Astrocyte of the cerebellum (primary cell): ENCODE measurements around the gene KDM4D.

ENCODE experiments used
- DNase-seq: peaks from one replicate; pipeline ENCODE4 v3.0.0-alpha.2; 2011; ENCODE audit warnings: low read depth
- H3K4me3 ChIP-seq: 2 replicates; pipeline ENCODE4 v1.5.1; 2011; ENCODE audit warnings: mild to moderate bottlenecking, low read depth, low read length, moderate library complexity
- in situ Hi-C: cut with HindIII; loops from 2 replicates; pipeline ENCODE4 v1.10.0; 2017; ENCODE audit warnings: low sequenced_read_pairs
- TF ChIP-seq, protein P1 (sequence below): IDR thresholded peaks from 2 replicates; pipeline ENCODE4 v1.5.1; 2012; ENCODE audit warnings: low read length, low read depth, moderate library complexity, mild to moderate bottlenecking; ENCODE audit errors: missing control alignments

The KDM4D gene

DNA sequence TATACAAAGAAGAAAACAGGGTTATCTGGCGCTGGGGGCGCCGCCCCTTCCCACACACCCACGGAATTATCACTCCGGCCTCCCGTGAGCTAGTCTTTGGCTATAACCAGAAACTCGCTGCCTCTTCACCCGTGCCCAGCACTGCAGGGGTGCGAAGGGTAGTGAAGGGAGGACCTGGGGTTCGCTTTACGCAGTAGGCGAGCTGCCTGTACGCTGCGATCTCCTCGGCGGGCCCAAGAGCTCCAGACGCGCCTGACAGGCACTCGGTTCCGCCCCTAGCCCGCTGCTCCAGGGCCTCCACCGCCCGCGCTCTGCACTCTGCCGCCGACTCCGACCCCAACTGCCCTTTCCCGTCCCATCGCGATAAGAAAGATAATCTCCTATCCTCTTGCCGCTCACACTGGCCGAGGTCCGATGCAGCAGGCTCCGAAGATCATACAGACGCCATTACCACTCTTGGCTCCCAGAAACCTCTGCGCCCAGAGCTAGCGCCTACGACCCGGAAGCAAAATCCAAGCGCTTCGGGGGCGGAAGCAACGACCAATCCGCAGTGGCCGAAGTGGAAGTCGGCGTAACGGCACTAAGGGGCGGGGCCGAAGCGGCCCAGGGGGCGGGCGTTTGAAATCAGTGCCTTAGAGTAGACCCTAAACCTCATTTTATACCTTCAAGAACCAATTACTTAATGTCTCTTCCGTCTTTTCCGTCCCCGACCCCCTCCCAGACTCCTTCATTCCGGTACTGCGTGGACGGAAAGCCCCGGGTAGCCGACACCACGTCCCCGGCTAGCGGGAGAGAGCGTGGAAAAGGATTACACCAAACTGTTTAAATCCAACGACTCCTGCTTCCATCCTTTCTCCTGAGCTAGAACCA, at the start of gene KDM4D, which contains the start of gene CWC15:
KDM4D (plus strand) TSS at position 611 of the 870 bp plus-strand sequence. CDS start 23,664 bp downstream, outside the sequence.
CWC15 (minus strand) TSS at position 458 of the 870 bp plus-strand sequence. CDS start 1,371 bp downstream, outside the sequence.
- TF ChIP-seq, protein P1, sequence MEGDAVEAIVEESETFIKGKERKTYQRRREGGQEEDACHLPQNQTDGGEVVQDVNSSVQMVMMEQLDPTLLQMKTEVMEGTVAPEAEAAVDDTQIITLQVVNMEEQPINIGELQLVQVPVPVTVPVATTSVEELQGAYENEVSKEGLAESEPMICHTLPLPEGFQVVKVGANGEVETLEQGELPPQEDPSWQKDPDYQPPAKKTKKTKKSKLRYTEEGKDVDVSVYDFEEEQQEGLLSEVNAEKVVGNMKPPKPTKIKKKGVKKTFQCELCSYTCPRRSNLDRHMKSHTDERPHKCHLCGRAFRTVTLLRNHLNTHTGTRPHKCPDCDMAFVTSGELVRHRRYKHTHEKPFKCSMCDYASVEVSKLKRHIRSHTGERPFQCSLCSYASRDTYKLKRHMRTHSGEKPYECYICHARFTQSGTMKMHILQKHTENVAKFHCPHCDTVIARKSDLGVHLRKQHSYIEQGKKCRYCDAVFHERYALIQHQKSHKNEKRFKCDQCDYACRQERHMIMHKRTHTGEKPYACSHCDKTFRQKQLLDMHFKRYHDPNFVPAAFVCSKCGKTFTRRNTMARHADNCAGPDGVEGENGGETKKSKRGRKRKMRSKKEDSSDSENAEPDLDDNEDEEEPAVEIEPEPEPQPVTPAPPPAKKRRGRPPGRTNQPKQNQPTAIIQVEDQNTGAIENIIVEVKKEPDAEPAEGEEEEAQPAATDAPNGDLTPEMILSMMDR, result no peak
- in situ Hi-C loops, result no loop called here
- peak within 1 kb of the TSS; percentile 89 for H3K4me3 ChIP-seq
- peak; percentile 79 for DNase-seq

DNA sequence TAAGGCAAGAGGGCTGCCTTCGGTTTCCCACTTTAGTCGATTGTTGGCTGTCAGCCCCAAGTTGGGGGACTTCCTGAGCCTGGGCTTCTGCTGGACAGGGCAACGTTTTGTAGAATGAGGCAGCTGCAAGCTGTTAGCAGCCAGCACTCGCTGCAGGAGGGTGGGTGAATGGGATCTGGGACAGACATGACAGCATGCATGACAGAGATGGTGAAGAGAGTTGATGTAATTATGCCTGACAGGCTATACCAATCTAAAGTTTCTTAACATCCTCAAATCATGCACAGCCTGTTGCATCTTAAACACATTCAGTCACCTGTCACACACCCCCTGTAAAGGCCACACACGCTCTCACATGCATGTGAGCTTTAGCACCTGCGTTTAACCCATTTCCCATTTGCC, 49.3 kb upstream of the KDM4D start:
- H3K4me3 ChIP-seq, result no peak overlapping the region
- DNase-seq, result no peak
- in situ Hi-C loops, result no loop called here
- TF ChIP-seq, protein P1, result no peak

DNA sequence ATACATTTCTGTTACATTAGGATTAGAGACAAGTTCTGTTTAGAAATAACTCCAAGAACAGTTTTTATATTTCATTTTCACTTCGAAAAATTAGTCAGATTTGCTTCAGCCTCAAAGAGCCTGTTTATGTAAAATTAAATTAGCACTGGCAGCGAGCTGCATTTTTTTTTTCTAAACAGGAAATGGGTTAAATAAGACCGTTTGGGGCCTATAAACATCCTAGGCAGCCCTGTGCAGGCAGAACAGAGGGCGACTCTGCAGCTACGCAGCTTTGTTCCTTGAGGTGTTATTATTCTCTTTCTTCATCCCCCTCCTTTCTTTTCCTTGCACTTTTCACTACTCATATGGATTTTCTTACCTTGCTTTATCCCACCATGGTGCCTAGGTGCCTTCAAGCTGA, 48.9 kb upstream of the KDM4D start:
- no peak overlapping the region for H3K4me3 ChIP-seq
- in situ Hi-C loops, result no loop called here
- TF ChIP-seq, protein P1, result no peak
- no peak for DNase-seq

DNA sequence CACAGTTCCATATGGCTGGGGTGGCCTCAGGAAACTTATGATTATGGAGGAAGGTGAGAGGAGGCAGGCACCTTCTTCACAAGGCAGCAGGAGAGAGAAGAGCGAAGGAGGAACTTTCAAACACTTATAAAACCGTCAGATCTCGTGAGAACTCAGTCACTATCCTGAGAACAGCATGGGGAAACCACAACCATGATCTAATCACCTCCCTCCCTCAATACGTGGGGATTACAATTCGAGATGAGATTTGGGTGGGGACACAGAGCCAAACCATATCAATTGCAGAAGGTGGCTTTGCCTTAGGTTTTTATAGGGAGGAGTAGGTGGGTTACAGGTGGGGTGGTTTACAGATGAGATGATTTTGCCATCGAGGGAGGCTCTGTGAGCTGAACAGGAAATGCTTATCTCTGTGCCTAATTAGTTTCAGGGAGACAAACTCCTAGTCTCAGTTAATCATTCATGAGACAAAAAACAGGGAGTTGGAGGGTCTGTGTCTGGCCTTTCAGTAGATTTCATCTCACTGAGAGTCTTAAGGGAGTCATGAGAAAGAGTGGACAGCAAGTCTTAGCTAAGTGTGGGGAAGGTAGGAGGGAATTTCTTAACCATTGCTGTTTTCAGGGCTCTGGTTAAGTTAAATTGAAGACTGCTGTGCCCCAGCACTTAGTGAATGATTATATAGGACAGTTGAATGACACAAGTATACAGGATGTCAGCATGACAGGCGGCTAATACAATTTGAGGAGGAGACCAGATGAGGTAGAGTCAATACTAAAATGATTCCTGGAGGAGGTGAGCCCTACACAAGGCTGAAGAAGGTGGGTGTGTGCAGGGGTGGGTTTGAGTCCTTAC, 47.9 kb upstream of the KDM4D start:
- H3K4me3 ChIP-seq, result no peak overlapping the region
- no peak for DNase-seq
- in situ Hi-C loops, result no loop called here
- TF ChIP-seq, protein P1, result no peak

DNA sequence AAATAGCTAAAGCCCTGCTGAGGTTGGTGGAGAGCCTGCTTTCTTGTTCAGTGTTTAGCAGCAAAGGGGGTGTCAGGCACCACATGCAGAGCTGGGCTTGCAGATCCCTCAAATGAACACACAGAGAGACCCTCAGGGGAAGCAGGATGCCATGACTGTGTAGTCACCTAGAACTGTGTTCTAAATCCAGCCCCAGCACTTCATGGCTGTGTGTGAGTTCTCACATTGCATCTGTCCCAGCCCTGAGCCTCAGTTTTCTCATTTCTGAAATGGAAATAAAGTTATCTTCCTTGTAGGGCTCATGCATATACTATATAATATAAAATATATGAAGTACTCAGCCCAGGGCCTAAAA, 47.3 kb upstream of the KDM4D start:
- no peak for DNase-seq
- in situ Hi-C loops, result no loop called here
- H3K4me3 ChIP-seq, result no peak overlapping the region
- TF ChIP-seq, protein P1, result no peak

DNA sequence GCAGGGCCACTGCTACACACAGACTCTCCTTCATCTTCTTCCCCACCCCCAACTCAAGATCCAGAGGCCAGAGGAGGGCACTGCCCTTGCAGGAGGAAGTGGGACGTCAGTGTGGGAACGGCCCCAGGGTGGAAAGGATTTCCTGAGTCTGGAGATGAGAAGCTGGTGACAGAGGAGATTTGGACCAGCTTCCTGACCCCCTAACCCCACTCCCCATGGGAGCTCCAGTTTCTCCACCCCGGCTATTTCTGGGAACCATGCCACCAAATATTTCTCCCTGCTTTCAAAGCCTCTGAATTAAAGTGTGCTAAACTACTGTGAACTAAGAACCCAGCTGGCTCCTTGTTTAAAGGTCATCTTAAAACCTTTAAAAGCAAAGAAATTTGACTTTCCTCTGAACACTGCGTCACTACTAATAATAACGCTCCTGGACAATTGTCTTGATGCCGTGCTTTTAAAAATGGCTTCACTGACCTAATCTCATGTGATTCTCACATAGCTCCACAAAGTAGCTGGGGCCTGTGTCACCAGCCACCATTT, 46.7 kb upstream of the KDM4D start:
- H3K4me3 ChIP-seq, result no peak overlapping the region
- TF ChIP-seq, protein P1, result no peak
- in situ Hi-C loops, result no loop called here
- peak; percentile 91 for DNase-seq
